HG03045 (cell line): Measurements from ENCODE around the gene MNAT1.
"Not testable (repeated sequence)": the region's sequence is repeated elsewhere in the genome, so short reads cannot be mapped to it uniquely, and the experiment has no call there.

Source experiments
- ATAC-seq: cut with Tn5 transposase; IDR thresholded peaks from one replicate; pipeline ENCODE4 v1.9.1; 2021; ENCODE audit warnings: mild to moderate bottlenecking, moderate library complexity; ENCODE audit not compliant: unreplicated experiment

The MNAT1 gene

GRCh38 chr14:60800409-60800808 is 65.8 kb downstream of the MNAT1 start:
- ATAC-seq = no peak

DNA sequence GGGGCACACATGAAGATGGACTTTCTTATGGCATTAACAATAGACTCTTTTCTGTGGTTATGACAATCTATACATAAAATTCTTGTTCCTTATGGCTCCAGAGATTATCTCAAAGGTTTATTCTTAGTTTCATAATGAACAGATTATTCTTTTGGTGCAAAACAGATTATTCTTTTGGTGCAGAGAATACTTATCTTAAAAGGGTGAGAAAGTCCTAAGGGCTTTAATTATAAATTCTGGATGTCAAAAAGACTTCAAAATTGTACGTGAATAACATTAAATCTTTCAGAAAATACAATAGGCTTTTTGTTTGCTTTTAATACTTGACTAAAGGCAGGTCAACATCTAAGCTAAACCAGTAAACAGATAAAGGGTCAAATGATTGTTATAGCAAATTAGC is 69.3 kb downstream of the MNAT1 start:
- no peak for ATAC-seq

DNA sequence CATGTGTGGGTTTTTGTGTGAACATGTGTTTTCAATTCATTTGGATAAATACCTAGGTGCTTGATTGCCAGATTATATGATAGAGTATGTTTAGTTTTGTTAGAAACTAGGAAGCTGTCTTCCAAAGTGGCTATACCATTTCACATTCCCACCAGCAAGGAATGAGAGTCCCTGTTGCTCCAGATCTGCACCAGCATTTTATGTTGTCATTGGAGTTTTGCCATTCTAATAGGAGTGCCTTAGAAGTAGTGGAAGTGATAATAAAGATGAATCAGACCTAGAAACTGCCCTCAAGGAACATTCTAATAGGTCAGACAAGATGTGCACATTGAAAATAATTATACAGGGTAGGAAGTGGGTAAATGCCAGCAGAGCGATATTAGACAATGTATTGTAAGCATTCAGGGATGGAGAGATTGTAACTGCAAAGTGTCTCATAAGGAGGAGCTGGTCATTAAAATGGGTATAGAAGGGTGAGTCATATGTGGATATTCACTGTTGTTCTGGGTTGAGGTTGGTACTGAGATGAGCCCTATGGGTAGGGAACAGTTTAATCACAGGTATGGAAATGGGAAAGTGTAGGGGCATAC is 71.4 kb downstream of the MNAT1 start:
- ATAC-seq = no peak

- no peak for ATAC-seq
Measured at GRCh38 chr14:60807247-60807646, 72.7 kb downstream of the MNAT1 start.

- ATAC-seq = no peak
Measured at GRCh38 chr14:60807971-60808370, 73.4 kb downstream of the MNAT1 start.

- ATAC-seq = no peak
Measured at GRCh38 chr14:60812987-60813386, 78.4 kb downstream of the MNAT1 start.

- peak; percentile 65 for ATAC-seq
Measured at GRCh38 chr14:60815371-60815770, 80.8 kb downstream of the MNAT1 start.

GRCh38 chr14:60817113-60817512 is 82.6 kb downstream of the MNAT1 start:
- no peak for ATAC-seq

- no peak for ATAC-seq
Measured at GRCh38 chr14:60819575-60819974, 85.0 kb downstream of the MNAT1 start.

GRCh38 chr14:60838601-60839000 is 104.0 kb downstream of the MNAT1 start:
- ATAC-seq = no peak

DNA sequence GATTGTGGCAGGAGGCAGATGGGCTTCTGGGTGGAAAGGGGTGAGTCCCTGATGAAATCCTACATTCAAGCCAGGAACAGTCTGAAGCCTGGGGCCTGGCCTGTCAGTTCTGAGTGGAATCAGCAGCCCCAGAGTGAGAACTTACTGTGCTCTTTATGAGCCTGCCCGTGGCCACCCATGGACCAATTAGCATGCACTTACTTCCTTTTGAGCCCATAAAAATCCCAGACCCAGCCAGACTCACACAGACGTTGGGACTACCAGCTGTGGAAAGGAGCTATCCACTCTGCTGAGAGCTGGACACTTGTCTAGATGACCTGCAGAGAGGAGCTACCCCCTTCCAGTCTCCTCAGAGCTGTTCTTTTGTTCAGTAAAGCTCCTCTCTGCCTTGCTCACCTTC is 104.5 kb downstream of the MNAT1 start:
- no peak for ATAC-seq

DNA sequence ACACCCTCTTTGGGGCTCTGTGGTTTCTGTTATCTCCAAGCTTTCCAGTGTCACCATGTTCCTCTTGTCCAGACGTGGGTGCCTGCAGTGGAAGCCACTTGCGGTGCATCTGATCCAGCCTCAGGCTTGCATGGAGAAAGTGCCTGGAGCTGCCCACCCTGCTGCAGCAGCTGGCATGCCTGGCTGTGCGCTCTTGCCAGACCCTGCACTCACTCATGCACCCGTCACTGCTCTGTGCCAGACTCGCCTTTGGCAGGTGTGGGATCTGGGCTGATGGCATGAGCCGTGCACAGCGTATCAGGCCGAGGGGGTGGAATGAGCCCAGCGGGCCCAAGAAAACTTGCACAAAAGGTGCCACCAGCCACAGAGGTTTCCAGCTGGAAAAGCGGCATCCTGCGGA is 105.1 kb downstream of the MNAT1 start:
- no peak for ATAC-seq

- no peak for ATAC-seq
Measured at GRCh38 chr14:60840313-60840712, 105.8 kb downstream of the MNAT1 start.

GRCh38 chr14:60845523-60845922 is 111.0 kb downstream of the MNAT1 start:
- peak; percentile 78 for ATAC-seq

DNA sequence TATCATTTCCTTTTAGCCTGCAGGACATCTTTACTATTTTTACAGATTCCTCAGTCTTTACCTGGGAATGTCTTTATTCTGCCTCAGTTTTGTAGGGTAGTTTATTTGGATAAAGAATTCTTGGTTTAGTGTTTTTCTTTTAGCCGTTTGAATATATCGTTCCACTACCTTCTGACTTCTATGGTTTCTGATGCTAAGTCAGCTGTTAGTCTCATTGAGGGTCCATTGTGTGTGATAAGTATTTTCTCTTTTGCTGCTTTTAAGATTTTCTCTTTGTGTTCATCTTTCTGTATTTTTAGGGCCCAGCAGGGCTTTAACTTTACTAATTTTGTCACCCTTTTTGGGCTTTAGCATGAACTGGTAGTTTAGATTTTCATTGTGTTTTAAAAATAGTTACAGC is 113.5 kb downstream of the MNAT1 start:
- ATAC-seq = no peak

- not testable (repeated sequence) for ATAC-seq
Measured at GRCh38 chr14:60851692-60852091, 117.1 kb downstream of the MNAT1 start.

DNA sequence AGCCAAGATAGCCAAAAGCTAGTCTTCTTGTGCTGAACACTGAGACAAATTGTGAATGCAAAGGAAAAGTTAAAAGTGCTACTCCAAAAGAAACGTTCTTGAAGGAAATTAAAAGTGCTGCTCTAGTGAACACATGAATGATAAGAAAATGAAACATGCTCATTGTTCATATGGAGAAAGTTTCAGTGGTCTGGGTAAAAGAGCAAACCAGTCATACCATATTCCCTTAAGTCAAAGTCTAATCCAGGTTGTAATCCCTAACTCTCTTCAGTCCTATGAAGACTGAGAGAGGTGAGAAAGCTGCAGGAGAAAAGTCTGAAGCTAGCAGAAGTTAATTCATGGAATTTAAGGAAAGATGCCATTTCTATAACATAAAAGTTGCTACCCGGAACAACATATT is 121.5 kb downstream of the MNAT1 start:
- ATAC-seq = no peak

GRCh38 chr14:60859525-60859924 is 125.0 kb downstream of the MNAT1 start:
- ATAC-seq = no peak

DNA sequence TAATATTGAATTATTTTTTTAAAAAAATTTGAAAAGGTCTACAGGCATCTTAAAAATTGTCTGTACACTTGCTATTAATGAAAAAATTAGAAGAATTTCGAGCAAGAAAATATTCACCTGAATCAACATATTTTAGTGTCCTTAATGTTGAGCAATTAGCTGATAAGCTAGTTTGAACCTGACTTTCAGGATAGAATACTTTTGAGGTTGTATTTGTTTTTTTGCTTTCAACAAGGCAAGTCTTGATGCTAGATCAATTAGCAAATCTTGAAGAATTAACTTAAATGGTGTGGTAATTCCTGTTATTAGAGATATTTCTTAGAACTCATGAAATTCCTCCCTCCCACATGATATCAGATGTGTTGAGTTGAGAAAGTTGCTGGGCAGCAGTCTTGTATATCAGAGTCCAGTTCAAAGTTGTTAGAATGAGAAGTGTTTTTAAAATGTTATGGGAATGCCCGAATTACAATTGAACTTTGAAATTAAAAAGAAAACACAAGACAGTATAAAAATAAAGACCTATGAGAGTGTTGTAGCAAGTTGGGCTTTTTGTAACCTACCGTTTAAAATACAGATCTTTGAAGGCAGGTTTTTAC is 127.1 kb downstream of the MNAT1 start:
- no peak for ATAC-seq

- no peak for ATAC-seq
Measured at GRCh38 chr14:60862283-60862682, 127.7 kb downstream of the MNAT1 start.

DNA sequence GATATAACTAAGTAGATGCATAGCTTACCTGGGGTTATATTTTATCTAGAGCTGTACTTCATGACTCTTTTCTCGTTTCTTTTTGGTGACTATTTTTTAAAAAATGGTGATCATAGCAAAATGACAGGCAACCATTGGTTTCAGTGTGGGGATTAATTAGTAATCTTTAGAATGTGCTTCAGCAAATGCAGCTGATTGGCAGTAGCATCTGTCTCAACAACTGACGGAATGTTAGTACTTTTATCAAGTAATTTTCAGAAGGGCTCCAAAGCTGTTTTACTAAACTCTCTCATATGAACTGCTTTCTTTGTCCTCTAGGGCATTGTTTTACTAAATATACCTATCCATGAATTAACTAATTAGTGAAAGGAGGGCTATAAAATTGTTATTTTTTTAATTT is 128.7 kb downstream of the MNAT1 start:
- ATAC-seq = no peak

GRCh38 chr14:60865378-60866127 is 131.0 kb downstream of the MNAT1 start:
- ATAC-seq = no peak
